GM19351 (cell line): ENCODE data around the gene COLEC11.
A peak's percentile ranks its signal among the peaks of the same experiment; 100 is the strongest.
"Not testable (repeated sequence)": the region's sequence is repeated elsewhere in the genome, so short reads cannot be mapped to it uniquely, and the experiment has no call there.

ENCODE experiments used
- ATAC-seq: cut with Tn5 transposase; IDR thresholded peaks from one replicate; pipeline ENCODE4 v1.9.1; 2021; ENCODE audit warnings: mild to moderate bottlenecking, moderate library complexity; ENCODE audit not compliant: unreplicated experiment

Gene COLEC11

DNA sequence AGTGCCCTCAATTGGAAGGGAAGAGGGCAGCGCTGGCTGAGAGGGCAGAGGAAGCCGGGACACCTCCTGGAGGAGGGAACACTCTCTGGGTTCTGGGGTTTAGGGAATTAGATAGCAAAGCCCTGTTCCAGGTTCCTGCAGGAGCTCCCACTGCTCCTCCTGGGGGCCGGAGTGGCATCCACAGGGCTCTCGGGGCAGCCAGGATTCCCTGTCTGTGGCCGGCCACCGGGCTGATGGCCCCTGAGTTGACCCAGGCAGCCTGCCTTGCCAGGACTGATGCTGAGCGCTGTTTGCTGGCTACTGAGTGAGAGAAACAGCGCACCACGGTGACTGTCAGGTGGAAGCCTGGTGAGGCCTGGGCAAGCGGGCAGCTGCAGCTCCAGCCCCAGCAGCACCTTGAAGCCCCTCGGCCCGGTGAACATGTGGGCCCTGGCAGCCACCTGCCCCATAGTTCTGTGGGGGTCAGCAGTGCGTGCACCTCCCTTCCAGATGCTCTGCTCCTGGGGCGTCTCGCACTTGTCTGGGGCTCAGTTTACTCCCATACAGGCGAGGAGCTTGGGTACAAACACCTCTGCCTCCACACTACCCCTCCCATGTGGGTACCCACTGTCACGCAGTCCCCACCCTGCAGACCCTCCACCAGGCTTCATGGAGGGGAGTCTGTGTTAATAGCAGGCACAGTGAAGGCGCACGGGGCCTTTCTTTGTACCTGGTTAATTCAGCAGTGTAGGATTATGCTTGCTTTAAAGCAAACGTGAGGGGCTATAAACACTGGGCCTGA is 55.4 kb downstream of the COLEC11 start:
- ATAC-seq = no peak

- ATAC-seq = peak; percentile 84
These were observed 57.1 kb downstream of the COLEC11 start for GRCh38 chr2:3651691-3652648.

DNA sequence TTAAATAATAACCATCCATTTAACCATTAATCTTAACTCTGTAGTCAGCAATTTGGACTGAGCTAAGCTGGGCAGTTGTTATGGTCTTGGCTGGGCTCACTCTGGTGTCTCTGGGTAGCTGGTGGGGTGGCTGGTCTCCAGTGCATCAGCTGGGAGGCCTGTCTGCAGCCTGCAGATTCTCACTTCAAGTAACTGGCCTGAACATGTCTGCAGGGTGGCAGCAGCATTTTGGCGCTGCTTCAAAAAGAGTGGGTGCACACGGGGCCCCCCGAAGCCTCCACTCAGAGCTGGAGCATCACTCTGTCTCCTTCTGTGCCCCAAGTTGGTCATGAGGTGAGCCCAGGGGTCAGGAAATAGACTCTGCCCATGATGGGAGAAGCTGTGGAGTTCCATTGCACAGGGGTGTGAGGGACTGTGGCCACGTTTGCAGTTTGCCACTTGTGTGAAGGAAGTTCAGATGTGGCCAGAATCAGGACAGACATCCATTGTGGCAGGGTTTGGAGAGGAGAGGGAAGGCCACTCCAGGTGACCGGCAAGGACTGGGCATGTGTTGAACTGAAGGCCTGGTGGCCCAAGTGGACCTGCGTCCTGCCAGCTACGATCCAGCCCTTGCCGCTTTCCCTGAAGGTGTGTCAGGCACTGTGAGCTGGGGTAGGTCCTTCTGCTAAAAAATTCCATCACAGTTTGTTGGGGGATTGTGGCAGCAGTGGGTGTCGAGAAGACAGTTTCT is 58.1 kb downstream of the COLEC11 start:
- ATAC-seq = no peak

DNA sequence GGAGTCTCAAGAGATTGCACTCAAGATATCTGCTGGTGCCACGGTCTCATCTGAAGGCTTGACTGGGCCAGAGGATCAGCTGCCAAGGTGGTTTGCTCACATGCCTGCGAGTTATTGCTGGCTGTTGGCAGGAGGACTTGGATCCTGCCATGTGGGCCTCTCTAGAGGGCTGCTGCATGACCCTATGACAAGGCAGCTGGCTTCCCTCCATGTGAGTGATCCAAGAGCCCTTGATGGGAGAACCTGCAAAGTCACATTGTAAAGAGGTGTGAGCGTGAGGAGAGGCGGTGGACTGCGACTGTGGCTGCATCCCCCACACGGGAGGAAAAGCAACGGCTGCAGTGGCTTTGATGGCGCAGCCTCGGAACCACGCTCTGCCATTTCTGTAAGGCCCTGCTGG is 59.1 kb downstream of the COLEC11 start:
- no peak for ATAC-seq

GRCh38 chr2:3654531-3655225 is 59.8 kb downstream of the COLEC11 start:
- no peak for ATAC-seq

DNA sequence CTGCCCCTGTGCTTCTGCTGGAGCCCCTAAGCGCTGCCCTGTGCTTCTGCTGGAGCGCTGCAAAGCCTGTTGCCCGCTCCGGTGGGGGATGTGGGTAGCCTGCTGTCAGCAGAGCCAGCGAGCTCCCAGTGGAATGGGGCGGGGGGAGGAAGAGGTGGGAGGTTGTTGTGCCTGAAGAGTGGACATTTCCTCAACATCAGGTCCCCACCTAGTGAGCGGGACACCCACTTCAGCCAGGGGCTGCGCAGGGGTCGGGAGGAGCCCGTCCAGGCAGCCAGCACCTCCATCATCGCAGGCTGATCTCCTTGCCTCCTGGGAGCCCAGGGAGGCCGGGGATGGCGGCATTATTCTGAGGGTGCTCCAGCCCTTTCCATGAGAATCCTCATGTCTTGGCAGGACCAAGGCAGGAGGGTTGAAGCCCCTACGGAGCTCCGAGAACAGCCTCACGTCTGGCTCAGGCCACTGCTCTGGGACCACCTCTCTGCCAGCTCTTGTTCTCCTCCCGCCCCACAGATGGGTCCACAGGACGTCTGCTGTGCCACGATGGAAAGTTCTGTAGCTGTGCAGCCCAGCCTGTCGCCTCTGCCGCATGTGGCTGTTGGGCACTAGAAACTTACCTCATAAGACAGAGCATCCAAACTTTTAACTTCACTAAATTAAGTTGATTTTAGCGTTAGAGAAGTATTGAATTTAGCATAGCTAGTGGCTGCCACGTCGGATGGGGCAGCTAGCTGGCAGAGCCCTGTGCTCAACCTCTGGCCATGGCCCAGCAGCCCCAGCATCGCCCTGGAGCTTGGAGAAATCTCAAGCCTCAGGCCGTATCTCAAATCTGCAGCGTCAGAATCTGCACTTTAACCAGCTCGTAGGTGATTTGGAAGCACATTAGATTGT is 61.2 kb downstream of the COLEC11 start:
- no peak for ATAC-seq

DNA sequence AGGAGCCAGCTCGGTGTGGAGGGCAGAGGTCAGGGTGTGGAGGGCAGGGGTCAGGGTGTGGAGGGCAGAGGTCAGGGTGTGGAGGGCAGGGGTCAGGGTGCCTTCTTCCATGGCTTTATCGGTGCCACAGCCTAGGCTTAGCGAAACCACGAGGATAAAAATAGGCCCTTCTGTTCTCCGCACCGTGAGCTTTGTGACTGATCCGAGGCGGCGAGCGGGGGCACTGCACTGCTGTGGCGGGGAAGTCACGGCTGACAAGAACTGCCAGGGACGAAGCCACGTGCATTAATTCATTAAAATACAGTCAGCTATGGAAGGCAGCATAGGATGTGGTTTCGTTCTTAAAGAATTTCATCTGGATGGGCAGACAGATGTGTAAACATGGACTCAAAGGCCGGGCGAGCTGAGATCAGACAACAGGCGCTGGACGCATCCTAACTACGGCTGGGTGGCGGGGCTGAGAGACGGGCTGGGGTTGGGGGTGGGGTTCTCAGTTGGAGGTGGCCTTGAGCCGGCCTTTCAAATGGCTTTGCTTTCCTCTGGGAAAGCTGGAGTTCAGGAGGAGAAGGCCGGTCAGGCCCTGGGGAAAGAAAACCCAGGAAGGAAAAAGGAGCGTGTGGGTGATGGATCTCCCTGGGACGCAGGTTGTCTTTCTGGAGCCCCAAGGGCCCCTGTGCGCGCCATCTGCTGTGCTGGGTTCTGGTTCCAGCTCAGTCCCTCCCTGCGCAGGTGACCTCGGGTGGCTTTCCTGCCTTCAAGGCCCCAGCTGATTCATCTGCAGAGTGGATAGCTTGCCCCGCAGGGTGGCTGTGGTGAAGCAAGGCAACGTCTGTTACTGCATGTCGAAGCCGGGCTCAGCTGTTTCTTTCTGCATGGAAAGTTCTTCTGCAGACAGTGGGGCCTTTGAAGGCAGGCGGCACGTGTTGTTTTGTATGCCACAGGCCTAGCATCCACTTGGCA is 62.1 kb downstream of the COLEC11 start:
- no peak for ATAC-seq

GRCh38 chr2:3657881-3658280 is 63.0 kb downstream of the COLEC11 start, which contains the start of gene ALLC:
Gene ALLC, plus strand, starts transcription at chr2:3658200. Its CDS starts 12,958 bp downstream, at chr2:3671158.
- ATAC-seq = no peak

- ATAC-seq = no peak
These were observed 64.8 kb downstream of the COLEC11 start for GRCh38 chr2:3659447-3660432.

DNA sequence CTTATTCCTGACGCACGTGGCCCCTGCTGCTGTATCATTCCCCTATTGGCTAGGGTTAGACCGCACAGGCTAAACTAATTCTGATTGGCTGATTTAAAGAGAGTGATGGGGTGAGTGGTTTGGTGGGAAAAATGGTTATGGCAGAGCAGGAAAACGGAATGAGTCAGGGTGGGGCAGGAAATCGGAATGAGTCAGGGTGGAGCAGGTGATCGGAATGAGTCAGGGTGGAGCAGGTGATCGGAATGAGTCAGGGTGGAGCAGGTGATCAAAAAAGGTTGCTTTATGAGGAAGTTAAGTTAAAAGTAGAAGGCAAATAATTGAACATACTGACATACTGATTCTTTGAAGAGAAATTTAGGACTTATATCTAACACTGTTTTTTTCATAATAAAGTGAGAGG is 65.7 kb downstream of the COLEC11 start:
- ATAC-seq = not testable (repeated sequence)

DNA sequence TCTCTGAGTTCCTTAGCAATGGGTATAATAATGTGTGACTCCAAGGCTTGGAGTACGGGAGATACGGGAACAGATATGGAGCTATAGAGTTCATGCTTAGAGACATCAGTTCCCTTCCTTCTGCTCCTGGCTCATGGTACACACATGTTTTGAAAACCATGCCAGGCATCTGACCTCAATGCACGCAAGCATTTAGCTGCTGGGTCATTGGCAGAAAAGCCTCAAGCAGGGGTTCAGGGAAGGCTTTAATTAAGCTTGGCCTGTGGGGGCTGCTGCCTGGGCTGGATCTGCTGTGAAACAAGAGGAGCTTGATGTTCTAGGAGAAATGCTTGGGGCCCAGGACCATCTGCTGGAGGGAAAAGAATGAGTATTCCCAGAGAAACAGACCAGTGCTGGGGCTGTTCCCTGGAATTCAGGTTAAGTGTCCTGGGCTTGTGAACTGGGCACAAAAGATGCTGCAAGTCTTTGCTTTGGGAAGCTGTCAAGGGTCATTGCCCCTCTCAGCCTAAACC is 66.3 kb downstream of the COLEC11 start:
- no peak for ATAC-seq

DNA sequence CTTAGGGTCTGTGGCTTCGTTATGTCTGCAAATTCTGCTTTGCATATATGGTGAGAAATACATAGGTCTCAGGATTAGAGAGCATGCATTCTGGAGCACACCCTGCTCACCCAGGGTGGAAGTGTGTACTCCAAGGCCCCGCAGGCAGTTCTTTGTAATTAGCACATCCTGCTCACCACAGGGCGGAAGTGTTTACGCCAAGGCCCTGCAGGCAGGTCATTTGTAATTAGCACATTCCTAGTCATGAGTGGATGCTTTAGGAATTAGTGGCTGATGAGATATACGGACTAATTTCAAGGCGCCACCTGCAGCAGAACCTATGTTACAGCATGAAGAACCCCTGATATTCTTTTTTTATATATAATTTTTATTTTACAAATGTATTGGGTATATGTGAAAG is 67.3 kb downstream of the COLEC11 start:
- no peak for ATAC-seq

- ATAC-seq = no peak
These were observed 69.2 kb downstream of the COLEC11 start for GRCh38 chr2:3664118-3664517.

DNA sequence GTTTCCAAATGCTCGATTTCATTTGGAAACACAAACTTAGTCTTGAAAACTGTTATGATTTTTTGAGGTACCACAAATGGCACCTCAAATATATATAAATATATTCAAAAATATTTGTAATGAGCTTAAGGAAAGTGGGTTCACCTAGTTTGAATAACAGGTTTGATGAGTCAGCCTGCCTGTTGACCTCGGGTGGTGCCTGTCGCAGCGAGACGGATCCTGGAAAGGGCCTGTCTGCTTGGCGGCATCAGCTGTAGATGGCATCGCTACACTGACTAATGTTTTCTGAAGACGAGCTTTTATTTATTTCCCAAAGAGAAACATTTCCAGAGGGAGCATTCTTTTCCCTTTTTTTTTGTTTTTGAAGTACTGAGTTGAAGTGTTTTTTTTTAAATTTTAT is 70.0 kb downstream of the COLEC11 start:
- ATAC-seq = no peak

DNA sequence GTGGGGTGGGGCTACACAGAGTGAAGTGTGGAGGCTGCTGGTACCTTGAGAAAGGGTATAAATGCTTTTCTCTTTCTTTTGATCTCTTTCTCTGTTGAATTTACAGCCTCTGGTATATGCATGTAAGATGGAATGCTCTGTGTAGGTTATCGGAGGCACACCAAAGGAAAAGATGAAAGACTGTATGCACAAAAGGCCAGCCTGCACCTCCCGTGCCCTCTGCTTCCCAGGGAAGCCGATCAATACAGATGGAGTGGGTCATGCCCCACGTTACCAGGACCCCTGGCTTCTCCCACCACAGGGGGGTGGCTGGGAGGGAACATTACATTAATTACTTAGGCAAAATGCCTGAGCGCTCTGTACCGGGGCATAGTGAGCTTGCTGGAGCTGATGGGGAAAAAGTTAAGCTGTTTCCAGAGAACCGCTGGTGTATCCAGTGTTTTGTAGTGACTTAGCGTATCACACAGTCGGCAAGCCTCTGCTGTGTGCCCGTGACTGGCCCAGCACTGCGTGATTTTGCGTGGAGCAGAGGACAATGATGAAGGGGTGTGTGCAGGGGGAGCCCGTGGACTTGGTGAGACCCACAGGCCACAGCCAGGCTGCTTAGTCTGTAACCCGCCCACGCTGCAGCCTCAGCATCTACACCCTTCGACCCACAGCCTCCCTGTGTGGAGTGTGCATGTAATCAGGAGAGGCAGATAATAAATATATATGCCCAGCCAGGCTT is 71.1 kb downstream of the COLEC11 start:
- no peak for ATAC-seq

DNA sequence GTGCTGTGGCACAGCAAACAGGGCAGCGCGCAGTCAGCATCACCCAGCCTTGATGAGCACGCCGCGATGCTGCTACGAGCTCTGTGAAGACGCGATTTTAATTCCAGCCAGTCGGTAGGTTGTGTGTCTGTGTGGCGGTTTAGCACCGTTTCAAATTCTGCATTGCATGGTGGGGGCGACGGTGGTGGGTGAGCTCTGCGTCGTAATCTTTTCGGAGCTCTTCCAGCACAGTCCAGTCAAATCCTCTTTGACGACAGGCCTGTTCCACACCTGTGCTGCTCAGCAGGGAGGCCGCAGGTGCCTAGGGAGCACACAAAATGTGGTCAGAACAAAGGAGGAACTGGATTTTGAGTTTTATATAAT is 71.7 kb downstream of the COLEC11 start:
- no peak for ATAC-seq
